BLaER1 (cell line): ENCODE measurements around the gene TTLL11.

Experiments
- H3K27ac ChIP-seq: shearing (Covaris generic); formaldehyde crosslinking; 2 replicates; pipeline ENCODE4 v1.8.1; 2022
- H3K27me3 ChIP-seq: shearing (Covaris generic); formaldehyde crosslinking; 2 replicates; pipeline ENCODE4 v1.8.1; 2022
- H3K36me3 ChIP-seq: shearing (Covaris generic); formaldehyde crosslinking; 2 replicates; pipeline ENCODE4 v1.8.1; 2022
- H3K4me1 ChIP-seq: shearing (Covaris generic); formaldehyde crosslinking; 2 replicates; pipeline ENCODE4 v1.8.1; 2022
- H3K4me2 ChIP-seq: shearing (Covaris generic); formaldehyde crosslinking; 2 replicates; pipeline ENCODE4 v1.8.1; 2022
- H3K4me3 ChIP-seq: shearing (Covaris generic); formaldehyde crosslinking; 2 replicates; pipeline ENCODE4 v1.8.1; 2022
- H3K9ac ChIP-seq: shearing (Covaris generic); formaldehyde crosslinking; 2 replicates; pipeline ENCODE4 v1.8.1; 2022
- H3K9me3 ChIP-seq: shearing (Covaris generic); formaldehyde crosslinking; 2 replicates; pipeline ENCODE4 v1.8.1; 2022
- H4K20me1 ChIP-seq: shearing (Covaris generic); formaldehyde crosslinking; 2 replicates; pipeline ENCODE4 v1.8.1; 2022
- Cebpa-rat ChIP-seq: shearing (Covaris generic); IDR thresholded peaks from 2 replicates; pipeline ENCODE4 v1.8.1; 2022

TTLL11 gene

DNA sequence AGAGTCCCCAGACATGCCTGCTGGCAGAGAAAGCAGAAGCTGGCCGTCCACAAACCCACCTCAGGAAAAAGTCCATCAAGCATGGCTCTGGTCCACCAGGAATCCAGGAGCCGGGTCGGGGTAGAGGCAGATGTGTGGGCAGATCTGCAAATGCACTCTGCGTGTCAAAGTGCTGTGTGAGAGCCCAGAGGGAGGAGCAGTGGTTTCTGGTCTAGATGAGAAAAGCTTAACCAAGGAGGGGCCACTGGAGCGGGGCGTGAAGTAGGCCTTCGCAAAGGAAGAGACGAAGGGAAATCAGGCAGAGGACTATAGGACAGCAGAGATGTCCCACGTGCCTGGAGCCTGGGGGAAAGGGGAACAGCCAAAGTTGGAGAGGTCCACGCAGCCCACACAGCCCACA, 40.0 kb downstream of the TTLL11 start:
- Histone ChIP-seq H3K4me2 (peak overlapping the region; percentile 41), H3K27ac (no peak overlapping the region), H3K36me3 (no peaks in the 10 kb centered on the region), H3K4me1 (peaks cover 17% of the 10 kb centered on the region), H3K9me3 (no peaks in the 10 kb centered on the region), H3K27me3 (no peaks in the 10 kb centered on the region), H3K4me3 (no peak overlapping the region), H3K9ac (no peak overlapping the region), H4K20me1 (peaks cover 61% of the 10 kb centered on the region)
- TF ChIP-seq Cebpa-rat, result no peak

DNA sequence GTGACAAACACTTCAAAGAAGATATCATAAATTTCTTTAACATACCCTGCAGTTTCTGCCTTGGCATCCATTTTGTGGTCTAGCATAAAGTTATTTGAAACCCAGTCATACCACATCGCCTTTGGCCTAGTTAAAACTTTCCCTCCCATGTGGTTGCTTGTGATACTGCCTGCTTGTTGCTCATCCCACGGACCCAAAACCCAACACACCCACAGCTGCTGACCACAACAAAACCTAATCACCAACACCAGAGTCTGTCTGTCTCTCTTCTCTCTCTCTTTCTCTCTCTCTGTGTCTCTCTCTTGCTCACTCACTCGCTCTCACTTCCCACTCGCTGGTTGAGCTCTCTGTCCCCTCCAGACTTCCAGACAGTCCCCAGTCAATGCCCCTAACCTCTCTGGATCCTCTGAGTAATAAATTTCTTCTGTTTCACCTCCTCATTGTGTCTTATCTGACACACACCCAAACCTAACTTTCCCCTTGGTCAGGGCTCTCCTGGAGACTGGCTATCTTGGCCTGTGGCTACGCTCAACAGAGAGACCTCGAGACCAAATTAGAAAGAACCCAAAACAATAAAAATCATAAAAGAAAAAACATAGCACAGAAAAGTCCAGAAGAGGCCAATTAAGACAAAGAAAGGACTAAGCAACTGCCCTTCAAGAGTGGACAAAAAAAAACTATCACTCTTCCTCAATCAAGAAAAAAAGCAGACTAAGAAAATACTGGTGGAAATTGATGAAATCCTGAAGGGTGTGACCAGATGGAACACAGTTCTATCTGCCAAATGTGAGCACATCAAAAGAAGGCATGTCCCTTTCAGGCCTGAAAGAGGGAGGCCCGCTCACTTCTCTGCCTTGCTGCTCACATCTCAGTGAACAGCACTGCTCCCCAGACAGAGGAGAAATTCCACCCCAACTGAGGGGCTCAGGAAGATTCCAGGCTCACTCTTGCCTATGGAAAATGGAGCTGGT, 41.5 kb downstream of the TTLL11 start:
- TF ChIP-seq Cebpa-rat, result no peak
- no peak overlapping the region for H3K27ac ChIP-seq
- H3K4me2 ChIP-seq, result no peak overlapping the region

DNA sequence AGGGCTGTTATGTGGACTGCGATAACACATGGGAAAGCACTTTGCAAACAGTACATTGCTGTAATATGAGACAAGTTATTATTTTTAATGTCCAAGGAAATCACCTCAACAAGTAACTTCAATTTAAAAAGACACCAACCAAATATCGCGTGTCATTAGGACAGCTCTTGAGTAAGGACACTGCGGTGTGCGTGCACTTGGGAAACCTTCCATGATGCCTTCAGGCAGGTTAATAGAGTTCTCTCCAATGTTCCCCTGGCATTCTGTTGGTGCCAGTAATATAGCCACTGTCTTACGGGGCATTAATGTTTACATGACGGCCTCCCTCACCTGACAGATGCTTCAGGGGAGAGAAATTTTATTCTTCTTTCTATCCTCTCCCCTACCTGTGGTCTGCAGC, 42.9 kb downstream of the TTLL11 start:
- Histone ChIP-seq H3K4me3 (no peak overlapping the region), H3K27ac (no peak overlapping the region), H4K20me1 (peaks cover 32% of the 10 kb centered on the region), H3K27me3 (no peaks in the 10 kb centered on the region), H3K9me3 (peaks cover 23% of the 10 kb centered on the region), H3K9ac (no peak overlapping the region), H3K36me3 (peaks cover 12% of the 10 kb centered on the region), H3K4me2 (no peak overlapping the region), H3K4me1 (peaks cover 17% of the 10 kb centered on the region)
- no peak for TF ChIP-seq Cebpa-rat

More for the DNA sequence above, 41.5 kb downstream of the TTLL11 start:
- H3K4me3 ChIP-seq, result no peak overlapping the region
- H3K4me1 ChIP-seq, result peaks cover 17% of the 10 kb centered on the region
- peaks cover 47% of the 10 kb centered on the region for H4K20me1 ChIP-seq
- peaks cover 3% of the 10 kb centered on the region for H3K36me3 ChIP-seq
- no peak overlapping the region for H3K9ac ChIP-seq
- 0 out of 2 replicates have a peak, but pooled peaks cover 8% of the 10 kb centered on the region for H3K9me3 ChIP-seq
- no peaks in the 10 kb centered on the region for H3K27me3 ChIP-seq

DNA sequence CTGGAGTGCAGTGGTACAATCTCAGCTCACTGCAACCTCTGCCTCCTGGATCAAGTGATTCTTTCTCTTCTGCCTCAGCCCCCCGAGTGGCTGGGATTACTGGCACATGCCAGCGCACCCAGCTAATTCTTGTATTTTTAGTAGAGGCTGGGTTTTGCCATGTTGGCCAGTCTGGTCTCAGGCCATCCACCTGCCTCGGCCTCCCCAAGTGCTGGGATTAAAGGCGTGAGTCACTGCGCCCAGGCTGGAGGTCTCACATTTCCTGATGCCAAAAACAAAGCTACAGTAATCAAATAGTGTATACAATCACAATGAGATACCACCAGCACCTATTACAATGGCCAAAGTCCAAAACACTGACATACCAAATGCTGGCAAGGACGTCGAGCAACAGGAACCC, 51.1 kb downstream of the TTLL11 start:
- Histone ChIP-seq H3K27me3 (no peaks in the 10 kb centered on the region), H4K20me1 (no peaks in the 10 kb centered on the region), H3K9ac (no peak overlapping the region), H3K36me3 (peaks cover 12% of the 10 kb centered on the region), H3K4me3 (no peak overlapping the region), H3K4me1 (no peaks in the 10 kb centered on the region), H3K4me2 (no peak overlapping the region), H3K27ac (no peak overlapping the region), H3K9me3 (peaks cover 25% of the 10 kb centered on the region)
- TF ChIP-seq Cebpa-rat, result no peak

DNA sequence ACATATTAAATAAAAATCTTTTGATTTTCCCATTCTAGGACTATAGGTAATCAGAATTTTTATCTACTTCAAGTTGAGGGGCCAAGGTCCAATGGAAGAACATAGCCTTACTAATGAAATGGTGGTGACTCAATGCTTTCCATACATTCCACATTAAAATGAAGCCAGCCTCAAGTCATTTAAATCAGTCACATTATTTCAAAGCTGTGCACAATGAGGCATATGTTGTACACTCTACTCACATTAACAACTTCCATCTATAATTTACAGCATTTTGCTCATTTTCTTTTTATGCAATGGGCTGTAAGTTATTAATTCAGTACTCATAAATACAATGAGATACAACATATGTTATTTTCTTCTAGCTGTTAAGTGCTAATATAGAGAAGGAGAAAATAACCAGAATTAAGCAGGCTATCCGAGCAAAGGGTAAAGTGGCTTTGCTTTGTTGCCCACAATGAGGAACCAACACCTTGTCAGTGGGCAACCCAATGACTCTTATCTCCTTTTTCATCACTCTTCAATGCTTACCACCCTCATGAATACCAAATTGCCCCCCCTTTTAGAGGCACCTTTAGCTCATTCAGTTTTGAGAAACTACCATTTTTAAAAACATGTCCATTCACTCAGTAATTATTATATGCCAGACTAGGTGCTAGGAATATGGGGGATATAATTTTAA, 52.4 kb downstream of the TTLL11 start:
- TF ChIP-seq Cebpa-rat, result no peak
- Histone ChIP-seq H3K9me3 (peaks cover 11% of the 10 kb centered on the region), H3K4me1 (no peaks in the 10 kb centered on the region), H3K4me3 (no peak overlapping the region), H3K27me3 (no peaks in the 10 kb centered on the region), H3K9ac (no peak overlapping the region), H4K20me1 (no peaks in the 10 kb centered on the region), H3K36me3 (no peaks in the 10 kb centered on the region; the same call in 1 of the 2 replicates), H3K27ac (no peak overlapping the region), H3K4me2 (no peak overlapping the region)

DNA sequence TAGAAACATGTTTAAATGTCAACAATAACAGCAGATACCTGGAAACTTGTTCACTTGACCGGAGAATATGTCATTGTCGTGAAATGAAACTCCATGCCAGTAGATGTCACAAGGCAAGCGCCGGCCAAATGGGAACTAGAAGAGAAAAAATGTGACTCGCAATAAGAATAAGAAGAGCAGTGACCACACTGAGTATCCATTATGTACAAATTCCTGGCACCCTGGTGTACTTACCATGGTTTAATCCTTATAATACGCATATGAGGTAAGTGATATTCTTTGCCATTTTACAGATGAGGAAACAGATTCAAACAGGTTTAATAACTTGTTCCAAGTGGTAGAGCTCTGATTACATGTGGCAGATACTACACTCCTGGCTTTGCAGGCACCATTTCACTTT, 53.9 kb downstream of the TTLL11 start:
- TF ChIP-seq Cebpa-rat, result no peak
- Histone ChIP-seq H3K27me3 (no peaks in the 10 kb centered on the region), H4K20me1 (no peaks in the 10 kb centered on the region), H3K27ac (no peak overlapping the region), H3K9me3 (no peaks in the 10 kb centered on the region), H3K36me3 (no peaks in the 10 kb centered on the region; the same call in none of the 2 replicates), H3K4me3 (no peak overlapping the region), H3K9ac (no peak overlapping the region), H3K4me2 (no peak overlapping the region), H3K4me1 (no peaks in the 10 kb centered on the region)

DNA sequence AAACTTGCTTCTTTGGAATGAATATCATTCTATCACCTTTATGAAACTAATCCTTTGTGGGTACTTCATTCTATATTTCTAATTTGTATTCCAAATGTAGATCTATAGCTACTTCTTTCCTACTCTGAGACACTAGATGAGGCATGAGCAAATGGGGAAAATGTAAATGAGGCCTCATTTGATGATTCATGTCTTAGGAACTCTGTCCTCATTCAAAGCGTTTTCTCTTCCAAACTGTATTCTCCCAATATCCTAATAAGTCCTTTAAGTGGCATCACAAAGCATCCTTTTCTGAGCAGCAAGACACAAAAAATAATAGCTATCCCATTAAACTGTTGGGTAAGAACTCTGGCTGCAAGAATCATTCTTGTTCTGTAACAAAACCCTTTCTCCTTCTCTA, 56.1 kb downstream of the TTLL11 start:
- no peaks in the 10 kb centered on the region for H3K27me3 ChIP-seq
- TF ChIP-seq Cebpa-rat, result no peak
- no peak overlapping the region for H3K4me2 ChIP-seq
- H3K9ac ChIP-seq, result no peak overlapping the region
- no peaks in the 10 kb centered on the region; the same call in none of the 2 replicates for H3K36me3 ChIP-seq
- no peaks in the 10 kb centered on the region for H3K4me1 ChIP-seq
- no peak overlapping the region for H3K27ac ChIP-seq
- H4K20me1 ChIP-seq, result no peaks in the 10 kb centered on the region
- no peaks in the 10 kb centered on the region for H3K9me3 ChIP-seq
- no peak overlapping the region for H3K4me3 ChIP-seq

DNA sequence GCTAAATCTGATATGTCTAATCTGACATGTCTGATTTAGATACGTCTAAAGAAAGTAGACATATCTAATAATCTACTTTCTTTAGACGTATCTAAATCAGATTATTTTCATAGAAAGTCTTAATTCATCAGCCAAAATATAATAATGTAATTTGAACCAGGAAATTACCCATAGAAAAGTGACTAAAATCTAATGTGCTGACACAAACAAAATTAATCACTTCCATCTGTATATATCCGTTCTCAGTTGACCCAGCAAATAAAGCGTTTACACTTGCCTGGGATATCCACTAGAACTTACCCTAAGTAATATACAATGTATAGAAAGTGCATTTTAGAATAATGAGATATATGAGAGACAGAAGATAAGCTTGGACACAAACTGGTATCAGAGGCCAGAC, 56.7 kb downstream of the TTLL11 start:
- Histone ChIP-seq H3K4me1 (no peaks in the 10 kb centered on the region), H3K4me2 (no peak overlapping the region), H3K9ac (no peak overlapping the region), H4K20me1 (no peaks in the 10 kb centered on the region), H3K27ac (no peak overlapping the region), H3K9me3 (no peaks in the 10 kb centered on the region), H3K4me3 (no peak overlapping the region), H3K36me3 (no peaks in the 10 kb centered on the region; the same call in none of the 2 replicates), H3K27me3 (no peaks in the 10 kb centered on the region)
- no peak for TF ChIP-seq Cebpa-rat

DNA sequence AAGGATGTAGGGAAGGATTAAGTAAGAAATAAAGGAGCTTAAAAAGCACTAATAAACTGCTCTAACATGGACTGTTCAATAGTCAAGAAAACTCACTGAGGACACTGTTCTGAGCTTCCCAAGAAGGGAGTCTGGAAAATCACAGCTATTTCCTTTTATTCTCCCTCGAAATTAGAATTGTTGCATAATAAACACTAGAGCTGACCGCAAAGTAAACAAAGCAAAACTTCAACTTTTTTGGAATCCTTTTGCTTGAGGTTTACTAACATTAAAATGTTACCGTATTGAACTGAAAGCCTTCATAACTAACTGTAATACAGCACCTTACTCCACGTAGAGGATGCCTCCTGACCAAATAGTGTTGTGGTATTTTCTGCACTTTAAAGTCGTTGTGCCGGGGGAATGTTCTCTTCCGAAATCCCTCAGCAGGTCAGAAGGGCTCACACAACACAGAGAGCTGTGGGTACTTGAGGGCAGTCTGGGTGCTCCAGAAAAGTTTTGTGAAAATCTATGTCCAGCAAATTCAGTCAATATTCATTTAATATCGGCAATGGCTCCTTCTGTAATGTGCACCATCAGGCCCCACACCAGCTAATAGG, 59.2 kb downstream of the TTLL11 start:
- Histone ChIP-seq H3K27me3 (no peaks in the 10 kb centered on the region), H4K20me1 (no peaks in the 10 kb centered on the region), H3K36me3 (no peaks in the 10 kb centered on the region; the same call in none of the 2 replicates), H3K27ac (no peak overlapping the region), H3K4me3 (no peak overlapping the region), H3K4me2 (no peak overlapping the region), H3K9ac (no peak overlapping the region), H3K9me3 (no peaks in the 10 kb centered on the region), H3K4me1 (no peaks in the 10 kb centered on the region)
- no peak for TF ChIP-seq Cebpa-rat
